Aorta (tissue), 5 donors: ENCODE results near the gene VWF. TPM values are rescaled to one million over a fixed set of nuclear protein-coding genes. Genes with fewer than 3 reads are reported as not detected.

Experiments used
- ATAC-seq: fragments of 200-7000 bp; cut with Tn5 transposase; one replicate; pipeline ENCODE4 v1.9.1; 2022; ENCODE audit warnings: moderate library complexity; ENCODE audit not compliant: low FRiP score
- DNase-seq, 2 donors: peaks; one replicate each; pipeline ENCODE4 v3.0.0-alpha.2; 2020
- H3K27ac ChIP-seq, 2 donors: one replicate each; pipeline ENCODE4 v1.5.1; 2013; ENCODE audit warnings: low read length in 2 of 2, mild to moderate bottlenecking in 2 of 2, moderate library complexity in 2 of 2, control low read depth in 1 of 2, inconsistent platforms in 1 of 2, low read depth in 1 of 2
- H3K27me3 ChIP-seq, 2 donors: one replicate each; pipeline ENCODE4 v1.6.1; 2013; ENCODE audit warnings: control low read depth in 1 of 2, low read length in 1 of 2, mild to moderate bottlenecking in 1 of 2, moderate library complexity in 1 of 2; ENCODE audit not compliant: insufficient read depth in 2 of 2, control insufficient read depth in 1 of 2
- H3K36me3 ChIP-seq, 2 donors: one replicate each; pipeline ENCODE4 v1.6.1; 2013; ENCODE audit warnings: control low read depth in 1 of 2, low read length in 1 of 2, mild to moderate bottlenecking in 1 of 2; ENCODE audit not compliant: insufficient read depth in 2 of 2, control insufficient read depth in 1 of 2
- H3K4me1 ChIP-seq, 2 donors: one replicate each; pipeline ENCODE4 v1.6.1; 2013; ENCODE audit warnings: low read length in 2 of 2, control low read depth in 1 of 2, mild to moderate bottlenecking in 1 of 2, moderate library complexity in 1 of 2; ENCODE audit not compliant: insufficient read depth in 2 of 2, control insufficient read depth in 1 of 2
- H3K4me3 ChIP-seq, 2 donors: one replicate each; pipeline ENCODE4 v1.5.1; 2013; ENCODE audit warnings: low read length in 2 of 2, control low read depth in 1 of 2, mild to moderate bottlenecking in 1 of 2
- H3K9me3 ChIP-seq: one replicate; pipeline ENCODE4 v1.6.1; 2013; ENCODE audit warnings: mild to moderate bottlenecking, low read length; ENCODE audit not compliant: control insufficient read depth
- WGBS, 2 donors: extraction: QIAGEN DNeasy Blood & Tissue Kit; methylation state at CpG; one replicate each; pipeline ENCODE4 v1.1.7; 2013; 5-methylcytosine and 5-hydroxymethylcytosine counted together
- intact Hi-C, 2 donors: fragments of 100-400 bp; cut with DNase I; formaldehyde crosslinking; loops; one replicate each; pipeline versions ENCODE4 v1.14.2 to v1.15.0; 2022
- polyA plus RNA-seq, 2 donors: library from polyadenylated mRNA; stranded (reverse); fragments of 200-250 nt; gene quantifications; one replicate each; pipeline ENCODE4 v1.2.3, GENCODE V29; 2013
- total RNA-seq, 2 donors: library from RNA; stranded (reverse); fragmentation: NEBNext Ultra II Directional; extraction: Animal tissue kit (Norgen Biotek cat#: 25700); gene quantifications; one replicate each; pipeline ENCODE4 v1.2.1, GENCODE V29; 2021
- donor health status: healthy with polysubstance abuse.
- donor health status: Bipolar disorder and iron deficiency.
- donor health status: DM: no; HTN: no; CAD: no.
- donor health status: DM: no; HTN: no; CAD: no.
- donor health status: DM: yes; HTN: yes; CAD: no.

VWF gene
- total and polyA plus RNA-seq, 4 donors, result 1.3 to 619 (median 263) TPM

DNA sequence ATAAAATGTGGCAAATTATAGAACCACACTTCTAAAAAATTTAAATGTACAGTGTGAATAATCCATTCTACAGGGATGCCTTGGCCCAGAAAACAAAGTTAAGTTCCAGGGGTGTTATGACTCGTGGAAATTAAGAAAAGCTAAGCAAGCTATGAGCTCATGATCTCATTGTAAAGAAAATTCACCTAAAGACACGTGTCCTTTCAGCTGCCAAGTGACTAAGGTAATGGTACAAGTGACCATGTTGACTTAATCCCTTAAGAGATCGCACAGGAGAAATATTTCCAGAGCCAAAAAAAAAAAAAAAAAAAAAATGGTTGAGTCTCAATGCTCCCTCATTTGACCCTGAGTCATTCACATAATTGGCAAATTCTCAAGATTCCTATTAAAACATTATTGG, 128.0 kb downstream of the VWF start:
- Histone ChIP-seq H3K4me1 (no peaks in the 10 kb centered on the region), H3K27ac (no peak overlapping the region), H3K27me3 (no peaks in the 10 kb centered on the region), H3K9me3 (no peaks in the 10 kb centered on the region), H3K36me3 (no peaks in the 10 kb centered on the region), H3K4me3 (no peak overlapping the region)
- no peak for ATAC-seq
- intact Hi-C loops, result no loop called here
- no peak for DNase-seq
- 78 to 83% methylated on average over 3 of the region's 3 CpGs for WGBS, 2 donors

DNA sequence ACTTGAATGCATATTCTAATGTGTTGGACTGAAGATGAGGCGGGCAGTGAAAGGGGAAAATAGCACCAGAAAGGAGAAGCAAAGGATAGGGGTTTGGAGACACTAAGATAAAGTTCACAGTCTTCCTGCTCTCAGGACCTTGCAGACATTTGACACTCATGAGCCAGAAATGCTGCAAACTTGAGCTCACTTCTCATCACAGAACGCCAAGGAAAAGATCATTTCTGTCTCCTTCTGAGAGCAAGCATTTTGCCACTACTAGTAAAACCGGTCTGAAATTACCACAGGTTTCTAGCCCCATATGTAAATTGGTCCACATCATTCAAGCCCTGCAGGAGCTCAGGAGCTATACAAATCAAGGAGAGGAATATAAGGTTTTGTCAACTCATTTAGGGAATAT, 134.8 kb downstream of the VWF start:
- intact Hi-C loops, result loop anchor here in 1 of 2 donors (2.0 kb wide), 2 partner anchors 49 to 295 kb away; no protein-coding TSS in a partner anchor
- H3K4me1 ChIP-seq, result no peaks in the 10 kb centered on the region
- ATAC-seq, result no peak
- H3K27me3 ChIP-seq, result no peaks in the 10 kb centered on the region
- no peak overlapping the region for H3K4me3 ChIP-seq
- 91 to 92% methylated on average over 3 of the region's 3 CpGs for WGBS, 2 donors
- H3K9me3 ChIP-seq, result no peaks in the 10 kb centered on the region
- DNase-seq, result no peak
- H3K36me3 ChIP-seq, result no peaks in the 10 kb centered on the region
- H3K27ac ChIP-seq, result no peak overlapping the region

DNA sequence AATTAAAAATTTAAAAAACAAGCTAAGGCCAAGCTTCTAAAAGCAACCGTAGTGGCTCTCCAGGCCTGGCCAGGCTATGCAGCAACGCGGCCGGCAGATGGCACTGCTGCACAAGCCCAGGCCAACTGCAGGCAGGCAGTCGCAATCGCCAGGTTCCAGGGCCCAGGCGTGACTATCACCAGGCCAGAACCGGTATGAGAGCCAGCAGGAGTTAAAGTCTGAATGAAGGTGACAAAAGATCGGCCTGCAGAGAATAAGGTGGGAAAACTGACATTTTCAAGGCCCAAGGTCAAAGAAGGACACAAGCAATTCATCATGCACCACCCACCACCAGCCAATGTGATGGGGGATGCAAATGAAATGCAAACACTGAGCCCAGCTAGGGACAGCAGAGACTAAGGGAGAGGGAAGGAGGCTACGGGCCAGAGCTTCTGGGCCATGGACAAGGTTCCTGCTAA, 135.8 kb downstream of the VWF start:
- 1% methylated on average over 10 of the region's 10 CpGs for WGBS, 2 donors
- Histone ChIP-seq H3K36me3 (no peaks in the 10 kb centered on the region), H3K4me1 (no peaks in the 10 kb centered on the region), H3K27ac (no peak overlapping the region), H3K9me3 (no peaks in the 10 kb centered on the region), H3K27me3 (no peaks in the 10 kb centered on the region), H3K4me3 (no peak overlapping the region)
- DNase-seq, result peak; percentile 83 to 92
- intact Hi-C loops, result loop anchor here (1.0 to 2.0 kb wide), 4 partner anchors 50 to 297 kb away; no protein-coding TSS in a partner anchor
- ATAC-seq, result peak; percentile 89

DNA sequence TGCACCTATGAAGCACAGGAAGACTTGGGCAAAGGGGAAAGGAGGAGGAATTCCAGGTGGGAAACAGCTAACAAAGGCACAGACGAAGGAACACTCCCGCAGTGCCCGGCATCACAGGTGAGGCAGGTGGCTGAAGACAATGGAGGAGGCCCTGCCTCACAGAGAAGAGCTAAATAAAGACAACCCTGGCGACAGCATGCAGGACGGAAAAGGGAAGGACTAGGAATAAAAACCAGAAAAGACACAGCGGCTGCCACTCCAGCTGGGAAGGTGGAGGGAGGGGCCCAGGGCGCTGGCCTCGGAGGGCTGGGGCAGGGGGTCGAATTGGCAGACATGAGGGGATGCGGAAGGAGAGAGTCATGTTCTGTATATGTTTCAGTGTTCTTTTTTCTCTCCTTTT, 136.4 kb downstream of the VWF start:
- no peak for DNase-seq
- H3K27me3 ChIP-seq, result no peaks in the 10 kb centered on the region
- WGBS, 2 donors, result 69% methylated on average over 10 of the region's 10 CpGs
- H3K4me3 ChIP-seq, result no peak overlapping the region
- H3K9me3 ChIP-seq, result no peaks in the 10 kb centered on the region
- H3K4me1 ChIP-seq, result no peaks in the 10 kb centered on the region
- H3K36me3 ChIP-seq, result no peaks in the 10 kb centered on the region
- H3K27ac ChIP-seq, result no peak overlapping the region
- intact Hi-C loops, result loop anchor here (1.0 to 2.0 kb wide), 4 partner anchors 50 to 297 kb away; no protein-coding TSS in a partner anchor
- no peak for ATAC-seq

DNA sequence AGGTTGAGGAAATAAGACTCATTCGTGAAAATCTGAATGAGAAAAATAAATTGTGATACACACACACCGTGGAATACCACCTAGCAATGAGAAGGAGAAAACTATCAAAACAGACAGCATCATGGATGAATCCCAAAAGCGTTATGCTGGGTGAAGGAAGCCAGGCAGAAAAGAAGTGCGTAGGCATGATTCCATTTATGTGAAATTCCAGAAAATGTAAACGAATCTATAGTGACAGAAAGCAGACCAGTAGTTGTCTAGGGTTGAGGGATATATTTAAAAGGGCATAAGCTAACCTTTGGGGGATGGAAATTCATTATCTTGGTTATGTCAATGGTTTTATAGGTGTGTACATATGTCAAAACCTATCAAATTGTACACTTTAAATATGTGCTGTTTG, 136.9 kb downstream of the VWF start:
- intact Hi-C loops, result no loop called here
- ATAC-seq, result no peak

DNA sequence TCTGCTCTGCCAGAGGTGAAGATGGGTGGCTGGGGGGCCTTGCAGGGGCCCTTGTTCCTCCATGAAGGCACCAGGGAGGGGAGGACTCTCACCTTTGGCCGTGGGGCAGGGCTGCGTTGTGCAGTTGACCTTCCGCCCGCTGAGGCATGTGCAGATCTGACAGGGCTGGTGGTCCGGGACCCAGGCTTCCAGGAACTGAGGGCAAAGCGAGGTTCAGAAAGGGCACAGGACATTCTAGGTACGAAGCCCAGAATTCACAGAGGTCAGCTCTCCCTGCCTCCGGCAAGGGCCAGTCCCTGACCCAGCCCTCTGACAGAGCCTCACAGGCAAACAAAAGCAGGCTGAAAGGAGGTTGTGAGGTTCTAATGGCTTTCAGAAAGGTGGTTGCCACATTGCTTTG, 139.0 kb downstream of the VWF start:
- Histone ChIP-seq H3K36me3 (no peaks in the 10 kb centered on the region), H3K9me3 (no peaks in the 10 kb centered on the region), H3K4me1 (no peaks in the 10 kb centered on the region), H3K27me3 (no peaks in the 10 kb centered on the region), H3K4me3 (no peak overlapping the region), H3K27ac (no peak overlapping the region)
- ATAC-seq (no peak), DNase-seq (no peak)
- intact Hi-C loops, result no loop called here
- 80 to 81% methylated on average over 8 of the region's 8 CpGs for WGBS, 2 donors

More for the DNA sequence above, 136.9 kb downstream of the VWF start:
- Histone ChIP-seq H3K27ac (no peak overlapping the region), H3K36me3 (no peaks in the 10 kb centered on the region), H3K4me3 (no peak overlapping the region), H3K9me3 (no peaks in the 10 kb centered on the region), H3K27me3 (no peaks in the 10 kb centered on the region), H3K4me1 (no peaks in the 10 kb centered on the region)
- DNase-seq, result no peak
- 91 to 92% methylated on average over 5 of the region's 5 CpGs for WGBS, 2 donors

DNA sequence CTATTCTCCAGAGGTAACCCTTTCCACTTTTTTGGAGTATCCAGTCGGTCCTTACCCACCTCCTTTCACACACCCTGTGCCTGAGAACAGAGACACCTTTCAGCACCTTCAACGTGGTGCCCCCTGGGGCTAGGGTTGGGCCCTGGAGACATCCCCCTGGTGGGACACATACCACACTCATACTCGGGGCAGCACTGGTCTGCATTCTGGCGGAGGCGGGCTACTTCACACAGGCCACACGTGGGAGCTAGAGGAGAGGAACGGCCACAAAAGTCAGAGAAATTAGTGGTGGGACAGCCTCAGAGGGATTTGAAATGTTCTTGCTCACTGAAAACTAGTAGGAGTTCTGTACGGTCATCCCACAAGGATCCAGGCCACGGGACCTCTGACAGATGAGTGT, 139.6 kb downstream of the VWF start:
- no peaks in the 10 kb centered on the region for H3K27me3 ChIP-seq
- no peaks in the 10 kb centered on the region for H3K4me1 ChIP-seq
- no peak for ATAC-seq
- WGBS, 2 donors, result 79% methylated on average over 9 of the region's 9 CpGs
- H3K27ac ChIP-seq, result no peak overlapping the region
- H3K36me3 ChIP-seq, result no peaks in the 10 kb centered on the region
- no peak for DNase-seq
- H3K4me3 ChIP-seq, result no peak overlapping the region
- intact Hi-C loops, result no loop called here
- no peaks in the 10 kb centered on the region for H3K9me3 ChIP-seq

DNA sequence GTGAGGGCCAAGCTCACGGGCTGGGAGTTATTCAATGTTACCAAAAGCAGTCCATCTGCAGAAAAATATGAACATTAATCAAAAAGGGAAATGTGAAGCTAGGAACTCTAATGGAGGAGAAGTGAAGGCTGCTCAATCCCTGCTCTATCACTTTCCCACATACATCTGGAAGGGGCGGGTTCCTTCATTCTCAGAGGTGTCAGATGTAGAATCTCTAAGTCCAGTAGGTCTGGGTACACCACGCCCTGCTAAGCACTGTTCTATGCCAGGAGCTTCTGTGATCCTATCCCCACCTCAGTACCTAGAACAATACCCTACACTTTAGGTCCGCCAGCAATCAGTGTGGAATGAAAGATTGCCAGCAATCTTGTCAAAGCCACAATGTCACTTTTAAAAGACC, 142.4 kb downstream of the VWF start:
- H3K4me1 ChIP-seq, result no peaks in the 10 kb centered on the region
- no peak for DNase-seq
- intact Hi-C loops, result no loop called here
- no peak overlapping the region for H3K27ac ChIP-seq
- ATAC-seq, result no peak
- no peaks in the 10 kb centered on the region for H3K9me3 ChIP-seq
- no peaks in the 10 kb centered on the region for H3K27me3 ChIP-seq
- no peaks in the 10 kb centered on the region for H3K36me3 ChIP-seq
- H3K4me3 ChIP-seq, result no peak overlapping the region
- 81 to 90% methylated on average over 4 of the region's 4 CpGs for WGBS, 2 donors

DNA sequence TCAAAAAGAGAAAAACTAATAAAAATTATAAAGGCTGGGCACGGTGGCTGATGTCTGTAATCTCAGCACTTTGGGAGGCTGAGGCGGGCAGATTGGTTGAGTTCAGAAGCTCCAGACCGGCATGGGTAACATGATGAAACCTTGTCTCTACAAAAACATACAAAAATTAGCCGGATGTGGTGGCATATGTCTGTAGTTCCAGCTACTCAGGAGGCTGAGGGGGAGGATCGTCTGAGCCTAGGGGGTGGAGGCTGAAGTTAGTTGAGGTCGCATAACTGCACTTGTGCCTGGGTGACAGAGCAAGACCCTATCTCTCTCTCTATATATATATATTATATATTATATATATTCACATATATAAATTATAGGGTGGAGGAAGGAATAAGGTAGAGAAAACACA, 146.9 kb downstream of the VWF start:
- DNase-seq (no peak), ATAC-seq (no peak)
- intact Hi-C loops, result no loop called here
- Histone ChIP-seq H3K27ac (no peak overlapping the region), H3K4me1 (no peaks in the 10 kb centered on the region), H3K4me3 (no peak overlapping the region), H3K36me3 (no peaks in the 10 kb centered on the region), H3K9me3 (no peaks in the 10 kb centered on the region), H3K27me3 (no peaks in the 10 kb centered on the region)
- WGBS, 2 donors, result 72 to 83% methylated on average over 6 of the region's 6 CpGs
